ENCODE measurements around the gene CERS4.
"Not testable (repeated sequence)": the region's sequence is repeated elsewhere in the genome, so short reads cannot be mapped to it uniquely, and the experiment has no call there.

CERS4 gene

GRCh38 chr19:8259142-8259921 lies 50.2 kb downstream of the CERS4 start:
- peaks cover 0 to 3% (median 1%) of the 10 kb centered on the region in 4 experiments for H3K4me1 ChIP-seq (ENCODE audit: control extremely low read depth in 1 of 4, control insufficient read depth in 4 of 4, insufficient read depth in 4 of 4, low read length in 3 of 4)
- ChIA-PET CTCF (interaction anchor here (1.9 kb wide), 1 partner anchor 101 kb away, joined by 5 read pairs; no protein-coding TSS in a partner anchor), POLR2A (no interaction called here)
- no peaks in the 10 kb centered on the region for H3K9me3 ChIP-seq (ENCODE audit: control extremely low read depth in 1 of 5, control insufficient read depth in 4 of 5, insufficient read depth in 2 of 5, low read depth in 1 of 5, low read length in 4 of 5)
- DNase-seq = no peak
- peaks cover 2 to 57% (median 11%) of the 10 kb centered on the region in 4 experiments for H3K36me3 ChIP-seq (ENCODE audit: control insufficient read depth in 4 of 4, insufficient read depth in 4 of 4, low read length in 3 of 4)
- H3K4me3 ChIP-seq (ENCODE audit: control insufficient read depth in 1 of 7, extremely low read depth in 1 of 7, insufficient read depth in 4 of 7, low read depth in 2 of 7, low read length in 6 of 7) = no peak overlapping the region
- no peak overlapping the region for H3K27ac ChIP-seq (ENCODE audit: insufficient read depth in 1 of 2, low read depth in 1 of 2, low read length in 2 of 2, poor library complexity in 1 of 2, severe bottlenecking in 2 of 2)
- no peaks in the 10 kb centered on the region for H3K27me3 ChIP-seq (replicated peaks in 2 of 5; ENCODE audit: control insufficient read depth in 4 of 5, insufficient read depth in 5 of 5, low read length in 4 of 5)
- WGBS (ENCODE audit: insufficient coverage) = 94% methylated on average over 9 of the region's 11 CpGs

- H3K9me3 ChIP-seq (ENCODE audit: control extremely low read depth in 1 of 5, control insufficient read depth in 4 of 5, insufficient read depth in 2 of 5, low read depth in 1 of 5, low read length in 4 of 5) = no peaks in the 10 kb centered on the region
- H3K4me1 ChIP-seq (ENCODE audit: control extremely low read depth in 1 of 4, control insufficient read depth in 4 of 4, insufficient read depth in 4 of 4, low read length in 3 of 4) = peaks cover 0 to 3% (median 1%) of the 10 kb centered on the region in 4 experiments
- peaks cover 2 to 53% (median 11%) of the 10 kb centered on the region in 4 experiments for H3K36me3 ChIP-seq (ENCODE audit: control insufficient read depth in 4 of 4, insufficient read depth in 4 of 4, low read length in 3 of 4)
- POLR2A ChIA-PET = no interaction called here
- H3K4me3 ChIP-seq (ENCODE audit: control insufficient read depth in 1 of 7, extremely low read depth in 1 of 7, insufficient read depth in 4 of 7, low read depth in 2 of 7, low read length in 6 of 7) = no peak overlapping the region
- CTCF ChIA-PET = interaction anchor here (1.9 kb wide), 1 partner anchor 101 kb away, joined by 5 read pairs; no protein-coding TSS in a partner anchor
- WGBS (ENCODE audit: insufficient coverage) = 90% methylated on average over 2 of the region's 3 CpGs
- H3K27ac ChIP-seq (ENCODE audit: insufficient read depth in 1 of 2, low read depth in 1 of 2, low read length in 2 of 2, poor library complexity in 1 of 2, severe bottlenecking in 2 of 2) = no peak overlapping the region
- no peaks in the 10 kb centered on the region for H3K27me3 ChIP-seq (replicated peaks in 2 of 5; ENCODE audit: control insufficient read depth in 4 of 5, insufficient read depth in 5 of 5, low read length in 4 of 5)
- no peak for DNase-seq
Measured at GRCh38 chr19:8259922-8260247, 50.7 kb downstream of the CERS4 start.

- 100% methylated on average over 7 of the region's 9 CpGs for WGBS (ENCODE audit: insufficient coverage)
- Histone ChIP-seq H3K27ac (ENCODE audit: insufficient read depth in 1 of 2, low read depth in 1 of 2, low read length in 2 of 2, poor library complexity in 1 of 2, severe bottlenecking in 2 of 2) (no peak overlapping the region), H3K9me3 (ENCODE audit: control extremely low read depth in 1 of 5, control insufficient read depth in 4 of 5, insufficient read depth in 2 of 5, low read depth in 1 of 5, low read length in 4 of 5) (no peaks in the 10 kb centered on the region), H3K4me1 (ENCODE audit: control extremely low read depth in 1 of 4, control insufficient read depth in 4 of 4, insufficient read depth in 4 of 4, low read length in 3 of 4) (peaks cover 0 to 3% (median 1%) of the 10 kb centered on the region in 4 experiments), H3K4me3 (ENCODE audit: control insufficient read depth in 1 of 7, extremely low read depth in 1 of 7, insufficient read depth in 4 of 7, low read depth in 2 of 7, low read length in 6 of 7) (no peak overlapping the region), H3K36me3 (ENCODE audit: control insufficient read depth in 4 of 4, insufficient read depth in 4 of 4, low read length in 3 of 4) (peaks cover 2 to 39% (median 8%) of the 10 kb centered on the region in 4 experiments), H3K27me3 (replicated peaks in 2 of 5; ENCODE audit: control insufficient read depth in 4 of 5, insufficient read depth in 5 of 5, low read length in 4 of 5) (peaks cover 0 to 2% (median 0%) of the 10 kb centered on the region in 5 experiments)
- ChIA-PET CTCF (no interaction called here), POLR2A (no interaction called here)
- DNase-seq = no peak
Measured at GRCh38 chr19:8261347-8261746, 52.2 kb downstream of the CERS4 start.

- no peaks in the 10 kb centered on the region for H3K9me3 ChIP-seq (ENCODE audit: control extremely low read depth in 1 of 5, control insufficient read depth in 4 of 5, insufficient read depth in 2 of 5, low read depth in 1 of 5, low read length in 4 of 5)
- H3K4me1 ChIP-seq (ENCODE audit: control extremely low read depth in 1 of 4, control insufficient read depth in 4 of 4, insufficient read depth in 4 of 4, low read length in 3 of 4) = peaks cover 0 to 3% (median 1%) of the 10 kb centered on the region in 4 experiments
- no peak overlapping the region for H3K27ac ChIP-seq (ENCODE audit: insufficient read depth in 1 of 2, low read depth in 1 of 2, low read length in 2 of 2, poor library complexity in 1 of 2, severe bottlenecking in 2 of 2)
- H3K27me3 ChIP-seq (replicated peaks in 2 of 5; ENCODE audit: control insufficient read depth in 4 of 5, insufficient read depth in 5 of 5, low read length in 4 of 5) = peaks cover 0 to 2% (median 0%) of the 10 kb centered on the region in 5 experiments
- H3K36me3 ChIP-seq (ENCODE audit: control insufficient read depth in 4 of 4, insufficient read depth in 4 of 4, low read length in 3 of 4) = peaks cover under 1 to 33% (median 4%) of the 10 kb centered on the region in 4 experiments
- POLR2A ChIA-PET = no interaction called here
- 98% methylated on average over 9 of the region's 14 CpGs for WGBS (ENCODE audit: insufficient coverage)
- H3K4me3 ChIP-seq (ENCODE audit: control insufficient read depth in 1 of 7, extremely low read depth in 1 of 7, insufficient read depth in 4 of 7, low read depth in 2 of 7, low read length in 6 of 7) = no peak overlapping the region
- no peak for DNase-seq
- CTCF ChIA-PET = interaction anchor here (1.0 kb wide), 1 partner anchor 8 kb away, joined by 5 read pairs; no protein-coding TSS in a partner anchor
Measured at GRCh38 chr19:8261881-8262280, 52.7 kb downstream of the CERS4 start.

- Histone ChIP-seq H3K27ac (ENCODE audit: insufficient read depth in 1 of 2, low read depth in 1 of 2, low read length in 2 of 2, poor library complexity in 1 of 2, severe bottlenecking in 2 of 2) (no peak overlapping the region), H3K36me3 (ENCODE audit: control insufficient read depth in 4 of 4, insufficient read depth in 4 of 4, low read length in 3 of 4) (peaks cover 0 to 28% (median 4%) of the 10 kb centered on the region in 4 experiments), H3K4me1 (ENCODE audit: control extremely low read depth in 1 of 4, control insufficient read depth in 4 of 4, insufficient read depth in 4 of 4, low read length in 3 of 4) (peaks cover 0 to 3% (median 1%) of the 10 kb centered on the region in 4 experiments), H3K27me3 (replicated peaks in 2 of 5; ENCODE audit: control insufficient read depth in 4 of 5, insufficient read depth in 5 of 5, low read length in 4 of 5) (peaks cover 0 to 2% (median 0%) of the 10 kb centered on the region in 5 experiments), H3K4me3 (ENCODE audit: control insufficient read depth in 1 of 7, extremely low read depth in 1 of 7, insufficient read depth in 4 of 7, low read depth in 2 of 7, low read length in 6 of 7) (no peak overlapping the region), H3K9me3 (ENCODE audit: control extremely low read depth in 1 of 5, control insufficient read depth in 4 of 5, insufficient read depth in 2 of 5, low read depth in 1 of 5, low read length in 4 of 5) (no peaks in the 10 kb centered on the region)
- CTCF ChIA-PET = interaction anchor here (1.0 kb wide), 1 partner anchor 9 kb away, joined by 5 read pairs; no protein-coding TSS in a partner anchor
- no peak for DNase-seq
- WGBS (ENCODE audit: insufficient coverage) = 96% methylated on average over 3 of the region's 6 CpGs
- POLR2A ChIA-PET = no interaction called here
Measured at GRCh38 chr19:8262431-8262830, 53.3 kb downstream of the CERS4 start.

GRCh38 chr19:8264248-8264647 lies 55.1 kb downstream of the CERS4 start:
- H3K27me3 ChIP-seq (replicated peaks in 2 of 5; ENCODE audit: control insufficient read depth in 4 of 5, insufficient read depth in 5 of 5, low read length in 4 of 5); H3K4me1 ChIP-seq (ENCODE audit: control extremely low read depth in 1 of 4, control insufficient read depth in 4 of 4, insufficient read depth in 4 of 4, low read length in 3 of 4); POLR2A ChIA-PET; H3K9me3 ChIP-seq (ENCODE audit: control extremely low read depth in 1 of 5, control insufficient read depth in 4 of 5, insufficient read depth in 2 of 5, low read depth in 1 of 5, low read length in 4 of 5); H3K4me3 ChIP-seq (ENCODE audit: control insufficient read depth in 1 of 7, extremely low read depth in 1 of 7, insufficient read depth in 4 of 7, low read depth in 2 of 7, low read length in 6 of 7); CTCF ChIA-PET; H3K27ac ChIP-seq (ENCODE audit: insufficient read depth in 1 of 2, low read depth in 1 of 2, low read length in 2 of 2, poor library complexity in 1 of 2, severe bottlenecking in 2 of 2); DNase-seq: not testable (repeated sequence)
- peaks cover 0 to 17% (median 0%) of the 10 kb centered on the region in 4 experiments for H3K36me3 ChIP-seq (ENCODE audit: control insufficient read depth in 4 of 4, insufficient read depth in 4 of 4, low read length in 3 of 4)
- WGBS (ENCODE audit: insufficient coverage) = 100% methylated on average over 1 of the region's 4 CpGs

- WGBS (ENCODE audit: insufficient coverage) = no CpG with 5 or more reads among the region's 3 CpGs
- Histone ChIP-seq H3K27ac (ENCODE audit: insufficient read depth in 1 of 2, low read depth in 1 of 2, low read length in 2 of 2, poor library complexity in 1 of 2, severe bottlenecking in 2 of 2) (no peak overlapping the region), H3K36me3 (ENCODE audit: control insufficient read depth in 4 of 4, insufficient read depth in 4 of 4, low read length in 3 of 4) (peaks cover 0 to 11% (median 0%) of the 10 kb centered on the region in 4 experiments), H3K9me3 (ENCODE audit: control extremely low read depth in 1 of 5, control insufficient read depth in 4 of 5, insufficient read depth in 2 of 5, low read depth in 1 of 5, low read length in 4 of 5) (no peaks in the 10 kb centered on the region), H3K4me3 (ENCODE audit: control insufficient read depth in 1 of 7, extremely low read depth in 1 of 7, insufficient read depth in 4 of 7, low read depth in 2 of 7, low read length in 6 of 7) (no peak overlapping the region), H3K4me1 (ENCODE audit: control extremely low read depth in 1 of 4, control insufficient read depth in 4 of 4, insufficient read depth in 4 of 4, low read length in 3 of 4) (peaks cover 0 to 9% (median 5%) of the 10 kb centered on the region in 4 experiments), H3K27me3 (replicated peaks in 2 of 5; ENCODE audit: control insufficient read depth in 4 of 5, insufficient read depth in 5 of 5, low read length in 4 of 5) (peaks cover 0 to 2% (median 0%) of the 10 kb centered on the region in 5 experiments)
- DNase-seq = no peak
- CTCF ChIA-PET = interaction anchor here (0.6 to 1.0 kb wide), 2 partner anchors 10 to 45 kb away, joined by 3 to 5 read pairs; no protein-coding TSS in a partner anchor
- POLR2A ChIA-PET = no interaction called here
Measured at GRCh38 chr19:8265872-8266271, 56.7 kb downstream of the CERS4 start.
